Gastroesophageal sphincter (tissue), 3 donors: ENCODE results near the gene ATRAID.

ENCODE experiments used
- CTCF ChIP-seq, 4 experiments: fragments of 200-600 bp in 2 of 4; fragments of 450-650 bp in 2 of 4; sonication (generic) in 1 of 4; IDR thresholded peaks; one replicate each; pipeline ENCODE4 v1.5.1; 2017 to 2019; ENCODE audit warnings: antibody characterized with exemption in 4 of 4, mild to moderate bottlenecking in 2 of 4, moderate library complexity in 2 of 4
- POLR2AphosphoS5 ChIP-seq: sonication (generic); formaldehyde crosslinking; IDR thresholded peaks from one replicate; pipeline ENCODE4 v1.6.1; 2017; ENCODE audit warnings: antibody characterized with exemption

- TF ChIP-seq CTCF (IDR thresholded peaks at IDR 0.05) (no peak), POLR2AphosphoS5 (no peak)
Measured at GRCh38 chr2:27225526-27225925, 13.7 kb downstream of the ATRAID start.
